H1 (cell line): Measurements from ENCODE around the gene DSE. TPM values are rescaled to one million over a fixed set of nuclear protein-coding genes. Genes with fewer than 3 reads are reported as not detected.

Source experiments
- CBX8 ChIP-seq: fragments of 300-800, 300-1000 bp; sonication (generic); IDR thresholded peaks from 2 replicates; pipeline ENCODE4 v1.7.1; 2016; ENCODE audit warnings: low read depth, low read length, borderline replicate concordance
- CEBPB ChIP-seq: IDR thresholded peaks from 2 replicates; pipeline ENCODE4 v1.6.1; 2012; ENCODE audit warnings: low read depth, low read length
- CHD1 ChIP-seq: IDR thresholded peaks from 2 replicates; pipeline ENCODE4 v1.6.1; 2012; ENCODE audit warnings: low read depth, low read length, improper control_type of control experiment
- GTF2F1 ChIP-seq: IDR thresholded peaks from 2 replicates; pipeline ENCODE4 v1.6.1; 2012; ENCODE audit warnings: low read depth, low read length, improper control_type of control experiment, borderline replicate concordance
- SRF ChIP-seq: IDR thresholded peaks from 2 replicates; pipeline ENCODE4 v1.6.1; 2011; ENCODE audit warnings: mild to moderate bottlenecking, low read depth, low read length, moderate library complexity
- TCF12 ChIP-seq: IDR thresholded peaks from 2 replicates; pipeline ENCODE4 v1.6.1; 2011; ENCODE audit warnings: low read depth, mild to moderate bottlenecking, low read length
- polyA plus RNA-seq, 7 experiments: library from polyadenylated mRNA; depleted of rRNA in 3 of 7; stranded (reverse) in 5 of 7; unstranded in 2 of 7; fragments of >200 nt in 5 of 7; fragments of 200-250 nt in 2 of 7; gene quantifications; 1 replicate in 5 of 7; 2 replicates in 1 of 7; 4 replicates in 1 of 7; pipeline versions ENCODE4 v1.2.1 to v1.2.3, GENCODE V29; 2011 to 2013; ENCODE audit warnings: missing spikeins in 2 of 7, mixed read lengths in 2 of 7
- total RNA-seq: library from RNA; stranded (reverse); fragmentation: NEBNext Ultra II Directional; extraction: Animal tissue kit (Norgen Biotek cat#: 25700); gene quantifications from 2 replicates; pipeline ENCODE4 v1.2.1, GENCODE V29; 2021
- TF ChIP-seq, protein P1 (sequence below): fragments of 300-600 bp; sonication (generic); IDR thresholded peaks from 2 replicates; pipeline ENCODE4 v1.7.1; 2012; ENCODE audit warnings: low read length, moderate library complexity, mild to moderate bottlenecking, inconsistent platforms; ENCODE audit not compliant: insufficient replicate concordance
- TF ChIP-seq, protein P2 (sequence below): IDR thresholded peaks from 2 replicates; pipeline ENCODE4 v1.6.1; 2012; ENCODE audit warnings: inconsistent platforms

Gene DSE
- total and polyA plus RNA-seq, 2 of the 8 experiments (the other 6 are each of a cell fraction or from before 2014, with no cell fraction given): 32.5 to 94.4 TPM

DNA sequence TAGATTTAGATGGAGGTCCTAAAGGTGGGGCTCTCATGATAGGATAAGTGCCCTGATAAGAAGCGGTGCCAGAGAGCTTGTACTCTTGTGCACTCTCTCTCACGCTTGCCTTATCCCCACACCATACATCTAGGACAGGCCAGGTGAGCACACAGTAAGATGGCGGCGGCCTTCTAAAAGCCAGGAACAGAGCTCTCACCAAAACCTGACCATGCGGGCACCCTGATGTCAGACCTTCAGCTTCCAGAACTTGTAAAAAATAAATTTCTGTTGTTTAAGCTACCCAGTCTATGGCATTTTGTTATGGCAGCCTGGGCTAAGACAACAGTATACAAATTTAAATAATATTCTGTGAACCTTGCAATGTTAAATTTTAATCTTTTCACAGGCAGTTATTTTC is 49.6 kb downstream of the DSE start (continued):
- TF ChIP-seq, protein P1, sequence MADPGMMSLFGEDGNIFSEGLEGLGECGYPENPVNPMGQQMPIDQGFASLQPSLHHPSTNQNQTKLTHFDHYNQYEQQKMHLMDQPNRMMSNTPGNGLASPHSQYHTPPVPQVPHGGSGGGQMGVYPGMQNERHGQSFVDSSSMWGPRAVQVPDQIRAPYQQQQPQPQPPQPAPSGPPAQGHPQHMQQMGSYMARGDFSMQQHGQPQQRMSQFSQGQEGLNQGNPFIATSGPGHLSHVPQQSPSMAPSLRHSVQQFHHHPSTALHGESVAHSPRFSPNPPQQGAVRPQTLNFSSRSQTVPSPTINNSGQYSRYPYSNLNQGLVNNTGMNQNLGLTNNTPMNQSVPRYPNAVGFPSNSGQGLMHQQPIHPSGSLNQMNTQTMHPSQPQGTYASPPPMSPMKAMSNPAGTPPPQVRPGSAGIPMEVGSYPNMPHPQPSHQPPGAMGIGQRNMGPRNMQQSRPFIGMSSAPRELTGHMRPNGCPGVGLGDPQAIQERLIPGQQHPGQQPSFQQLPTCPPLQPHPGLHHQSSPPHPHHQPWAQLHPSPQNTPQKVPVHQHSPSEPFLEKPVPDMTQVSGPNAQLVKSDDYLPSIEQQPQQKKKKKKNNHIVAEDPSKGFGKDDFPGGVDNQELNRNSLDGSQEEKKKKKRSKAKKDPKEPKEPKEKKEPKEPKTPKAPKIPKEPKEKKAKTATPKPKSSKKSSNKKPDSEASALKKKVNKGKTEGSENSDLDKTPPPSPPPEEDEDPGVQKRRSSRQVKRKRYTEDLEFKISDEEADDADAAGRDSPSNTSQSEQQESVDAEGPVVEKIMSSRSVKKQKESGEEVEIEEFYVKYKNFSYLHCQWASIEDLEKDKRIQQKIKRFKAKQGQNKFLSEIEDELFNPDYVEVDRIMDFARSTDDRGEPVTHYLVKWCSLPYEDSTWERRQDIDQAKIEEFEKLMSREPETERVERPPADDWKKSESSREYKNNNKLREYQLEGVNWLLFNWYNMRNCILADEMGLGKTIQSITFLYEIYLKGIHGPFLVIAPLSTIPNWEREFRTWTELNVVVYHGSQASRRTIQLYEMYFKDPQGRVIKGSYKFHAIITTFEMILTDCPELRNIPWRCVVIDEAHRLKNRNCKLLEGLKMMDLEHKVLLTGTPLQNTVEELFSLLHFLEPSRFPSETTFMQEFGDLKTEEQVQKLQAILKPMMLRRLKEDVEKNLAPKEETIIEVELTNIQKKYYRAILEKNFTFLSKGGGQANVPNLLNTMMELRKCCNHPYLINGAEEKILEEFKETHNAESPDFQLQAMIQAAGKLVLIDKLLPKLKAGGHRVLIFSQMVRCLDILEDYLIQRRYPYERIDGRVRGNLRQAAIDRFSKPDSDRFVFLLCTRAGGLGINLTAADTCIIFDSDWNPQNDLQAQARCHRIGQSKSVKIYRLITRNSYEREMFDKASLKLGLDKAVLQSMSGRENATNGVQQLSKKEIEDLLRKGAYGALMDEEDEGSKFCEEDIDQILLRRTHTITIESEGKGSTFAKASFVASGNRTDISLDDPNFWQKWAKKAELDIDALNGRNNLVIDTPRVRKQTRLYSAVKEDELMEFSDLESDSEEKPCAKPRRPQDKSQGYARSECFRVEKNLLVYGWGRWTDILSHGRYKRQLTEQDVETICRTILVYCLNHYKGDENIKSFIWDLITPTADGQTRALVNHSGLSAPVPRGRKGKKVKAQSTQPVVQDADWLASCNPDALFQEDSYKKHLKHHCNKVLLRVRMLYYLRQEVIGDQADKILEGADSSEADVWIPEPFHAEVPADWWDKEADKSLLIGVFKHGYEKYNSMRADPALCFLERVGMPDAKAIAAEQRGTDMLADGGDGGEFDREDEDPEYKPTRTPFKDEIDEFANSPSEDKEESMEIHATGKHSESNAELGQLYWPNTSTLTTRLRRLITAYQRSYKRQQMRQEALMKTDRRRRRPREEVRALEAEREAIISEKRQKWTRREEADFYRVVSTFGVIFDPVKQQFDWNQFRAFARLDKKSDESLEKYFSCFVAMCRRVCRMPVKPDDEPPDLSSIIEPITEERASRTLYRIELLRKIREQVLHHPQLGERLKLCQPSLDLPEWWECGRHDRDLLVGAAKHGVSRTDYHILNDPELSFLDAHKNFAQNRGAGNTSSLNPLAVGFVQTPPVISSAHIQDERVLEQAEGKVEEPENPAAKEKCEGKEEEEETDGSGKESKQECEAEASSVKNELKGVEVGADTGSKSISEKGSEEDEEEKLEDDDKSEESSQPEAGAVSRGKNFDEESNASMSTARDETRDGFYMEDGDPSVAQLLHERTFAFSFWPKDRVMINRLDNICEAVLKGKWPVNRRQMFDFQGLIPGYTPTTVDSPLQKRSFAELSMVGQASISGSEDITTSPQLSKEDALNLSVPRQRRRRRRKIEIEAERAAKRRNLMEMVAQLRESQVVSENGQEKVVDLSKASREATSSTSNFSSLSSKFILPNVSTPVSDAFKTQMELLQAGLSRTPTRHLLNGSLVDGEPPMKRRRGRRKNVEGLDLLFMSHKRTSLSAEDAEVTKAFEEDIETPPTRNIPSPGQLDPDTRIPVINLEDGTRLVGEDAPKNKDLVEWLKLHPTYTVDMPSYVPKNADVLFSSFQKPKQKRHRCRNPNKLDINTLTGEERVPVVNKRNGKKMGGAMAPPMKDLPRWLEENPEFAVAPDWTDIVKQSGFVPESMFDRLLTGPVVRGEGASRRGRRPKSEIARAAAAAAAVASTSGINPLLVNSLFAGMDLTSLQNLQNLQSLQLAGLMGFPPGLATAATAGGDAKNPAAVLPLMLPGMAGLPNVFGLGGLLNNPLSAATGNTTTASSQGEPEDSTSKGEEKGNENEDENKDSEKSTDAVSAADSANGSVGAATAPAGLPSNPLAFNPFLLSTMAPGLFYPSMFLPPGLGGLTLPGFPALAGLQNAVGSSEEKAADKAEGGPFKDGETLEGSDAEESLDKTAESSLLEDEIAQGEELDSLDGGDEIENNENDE: no peak
- no peak for TF ChIP-seq CHD1
- TF ChIP-seq CEBPB: no peak
- TF ChIP-seq GTF2F1: no peak
- TF ChIP-seq, protein P2, sequence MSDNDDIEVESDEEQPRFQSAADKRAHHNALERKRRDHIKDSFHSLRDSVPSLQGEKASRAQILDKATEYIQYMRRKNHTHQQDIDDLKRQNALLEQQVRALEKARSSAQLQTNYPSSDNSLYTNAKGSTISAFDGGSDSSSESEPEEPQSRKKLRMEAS: no peak
- TF ChIP-seq SRF: no peak
- no peak for TF ChIP-seq TCF12
- no peak for TF ChIP-seq CBX8
